ENCODE measurements around the gene CCT8.

GRCh38 chr21:29084372-29084771 lies 10.9 kb upstream of the CCT8 start:
- TF ChIP-seq GATA2 (IDR thresholded peaks at IDR 0.05; ENCODE audit: low read depth, low read length) (no peak), GATA3 (IDR thresholded peaks at IDR 0.05; ENCODE audit: low read depth, low read length) (no peak)

Measured in SH-SY5Y (cell line).